Measurements from ENCODE around the gene TGM1. TPM values are rescaled to one million over a fixed set of nuclear protein-coding genes. Genes with fewer than 3 reads are reported as not detected.

The TGM1 gene
- total RNA-seq, 1 experiment from 2014 or later: 2.9 TPM

- H3K9me3 Mint-ChIP-seq: no peaks in the 10 kb centered on the region; a peak in 1 of 5 replicates
- peaks cover 13 to 43% (median 32%) of the 10 kb centered on the region in 3 experiments; a peak in 6 of 7 replicates for H3K36me3 Mint-ChIP-seq (ENCODE audit: insufficient read depth in 1 of 3, low read depth in 3 of 3)
- H3K4me3 Mint-ChIP-seq: peak within 1 kb of the TSS; percentile 91 to 96
- peak within 1 kb of the TSS; percentile 41 for H3K27ac ChIP-seq (ENCODE audit: insufficient read length, low read depth, low read length)
- H4K20me1 ChIP-seq (ENCODE audit: control insufficient read depth, insufficient read depth, insufficient read length): no peaks in the 10 kb centered on the region
- H3K4me1 ChIP-seq (ENCODE audit: insufficient read depth, low read length): no peaks in the 10 kb centered on the region
- TF ChIP-seq CTCF (conservative IDR thresholded peaks at IDR 0.05): peak; percentile 27; the same call in 1 of the 3 replicates
- no peak within 1 kb of the TSS for H3K23ac ChIP-seq (ENCODE audit: insufficient read length, low read depth, low read length)
- H2BK5ac ChIP-seq (ENCODE audit: insufficient read length, low read length): peak within 1 kb of the TSS; percentile 61
- H4K91ac ChIP-seq (ENCODE audit: insufficient read length, low read depth, low read length): no peak within 1 kb of the TSS
- no peak within 1 kb of the TSS for H2BK20ac ChIP-seq (ENCODE audit: low read depth, low read length, poor library complexity, severe bottlenecking)
- H3K79me2 ChIP-seq (ENCODE audit: insufficient read depth, low read length): no peaks in the 10 kb centered on the region
- no peak within 1 kb of the TSS for H2AFZ ChIP-seq (ENCODE audit: low read length)
- H3K4me1 Mint-ChIP-seq: peaks cover 18 to 26% of the 10 kb centered on the region in 2 experiments
- peaks cover 11% of the 10 kb centered on the region for H3K23me2 ChIP-seq (ENCODE audit: insufficient read length, low read depth, low read length, poor library complexity, severe bottlenecking)
- no peaks in the 10 kb centered on the region for H3K79me1 ChIP-seq (ENCODE audit: insufficient read depth, low read depth, low read length, poor library complexity, severe bottlenecking)
- peak within 1 kb of the TSS; percentile 88 to 100 (median 100) for H3K27ac Mint-ChIP-seq
- peak within 1 kb of the TSS; percentile 94 for H3K14ac ChIP-seq (ENCODE audit: insufficient read depth, low read length)
- no peak within 1 kb of the TSS for H4K8ac ChIP-seq (replicated peaks; ENCODE audit: insufficient read length, low read depth, low read length)
- H2BK120ac ChIP-seq (ENCODE audit: low read depth, low read length, poor library complexity, severe bottlenecking): peak within 1 kb of the TSS; percentile 63
- H3K27me3 ChIP-seq (ENCODE audit: insufficient read depth, low read length): no peaks in the 10 kb centered on the region
- peak within 1 kb of the TSS; percentile 60 for H3K56ac ChIP-seq (ENCODE audit: insufficient read length, low read depth, low read length)
- peak within 1 kb of the TSS; percentile 67 for H3K4me2 ChIP-seq (ENCODE audit: insufficient read depth, insufficient read length, low read length)
- peak within 1 kb of the TSS; percentile 93 for H3K18ac ChIP-seq (ENCODE audit: insufficient read length, low read depth, low read length)
- H2AK5ac ChIP-seq (ENCODE audit: insufficient read length, low read length): no peak within 1 kb of the TSS
- no peak within 1 kb of the TSS for H2BK15ac ChIP-seq (ENCODE audit: low read depth, low read length)
- no CpG with 5 or more reads among the region's 53 CpGs for WGBS (ENCODE audit: extremely low coverage, insufficient read length, low lambda C conversion rate)
- no peaks in the 10 kb centered on the region; the same call in 1 of the 2 replicates for H3K27me3 Mint-ChIP-seq (ENCODE audit: low read depth)
- peak; percentile 99 for DNase-seq
- no peaks in the 10 kb centered on the region for H3K9me3 ChIP-seq (ENCODE audit: control insufficient read depth, low read depth, low read length)
- no peak within 1 kb of the TSS for H3T11ph ChIP-seq (ENCODE audit: low read length)
- peak within 1 kb of the TSS; percentile 49; the same call in 1 of the 2 replicates for H3K4ac ChIP-seq (ENCODE audit: low read depth, low read length)
- no peak within 1 kb of the TSS for H2BK12ac ChIP-seq (ENCODE audit: insufficient read length, low read depth, low read length)
- H4K5ac ChIP-seq (ENCODE audit: insufficient read length, low read depth, low read length): no peak within 1 kb of the TSS
- peak within 1 kb of the TSS; percentile 93 for H3K9ac ChIP-seq (ENCODE audit: extremely low read depth, insufficient read length, low read length)
Measured at GRCh38 chr14:24212924-24213865, 49.8 kb downstream of the TGM1 start, which contains the start of gene CHMP4A. TSS of gene CHMP4A (minus strand) at chr14:24213488. CDS start at chr14:24213439, 49 bp downstream.
